ENCODE data around the gene NRN1L. TPM values are rescaled to one million over a fixed set of nuclear protein-coding genes. Genes with fewer than 3 reads are reported as not detected.
A peak's percentile ranks its signal among the peaks of the same experiment; 100 is the strongest.
"Not testable (repeated sequence)": the region's sequence is repeated elsewhere in the genome, so short reads cannot be mapped to it uniquely, and the experiment has no call there.

NRN1L gene
- total RNA-seq, 4 donors from 2014 or later = 2.1 TPM; not detected in 3

GRCh38 chr16:67860589-67861398 is 23.9 kb upstream of the NRN1L start:
- Histone ChIP-seq H3K4me3 (no peak overlapping the region), H3K27me3 (no peaks in the 10 kb centered on the region), H3K4me1 (peaks cover 6 to 10% of the 10 kb centered on the region in 2 donors), H3K27ac (no peak overlapping the region), H3K9me3 (no peaks in the 10 kb centered on the region), H3K36me3 (no peaks in the 10 kb centered on the region)
- no peak for DNase-seq
- no peak for TF ChIP-seq CTCF (IDR thresholded peaks at IDR 0.05)
- TF ChIP-seq POLR2A (IDR thresholded peaks at IDR 0.05) = no peak
- intact Hi-C loops (cut with DNase I; ENCODE audit: low total_unique reads) = no loop called here

- H3K9me3 ChIP-seq = no peaks in the 10 kb centered on the region
- no peaks in the 10 kb centered on the region for H3K36me3 ChIP-seq
- H3K27me3 ChIP-seq = no peaks in the 10 kb centered on the region
- DNase-seq = no peak
- peak overlapping the region in 1 of 2 donors; percentile 67 for H3K27ac ChIP-seq
- TF ChIP-seq POLR2A (IDR thresholded peaks at IDR 0.05) (no peak), CTCF (IDR thresholded peaks at IDR 0.05) (no peak)
- H3K4me3 ChIP-seq = no peak overlapping the region
- intact Hi-C loops (cut with DNase I; ENCODE audit: low total_unique reads) = no loop called here
- peaks cover 6 to 7% of the 10 kb centered on the region in 2 donors for H3K4me1 ChIP-seq
Observed at GRCh38 chr16:67861877-67862276, 22.8 kb upstream of the NRN1L start.

- intact Hi-C loops (cut with DNase I; ENCODE audit: low total_unique reads) = no loop called here
- peak overlapping the region; percentile 67 to 86 for H3K27ac ChIP-seq
- no peaks in the 10 kb centered on the region for H3K9me3 ChIP-seq
- no peaks in the 10 kb centered on the region for H3K36me3 ChIP-seq
- H3K4me3 ChIP-seq = no peak overlapping the region
- TF ChIP-seq CTCF (IDR thresholded peaks at IDR 0.05) (no peak), POLR2A (IDR thresholded peaks at IDR 0.05) (no peak)
- no peaks in the 10 kb centered on the region for H3K4me1 ChIP-seq
- peak; percentile 61 for DNase-seq
- no peaks in the 10 kb centered on the region for H3K27me3 ChIP-seq
Observed at GRCh38 chr16:67862623-67863583, 21.8 kb upstream of the NRN1L start.

- DNase-seq; H3K9me3 ChIP-seq; H3K4me3 ChIP-seq; H3K4me1 ChIP-seq; intact Hi-C loops (cut with DNase I; ENCODE audit: low total_unique reads); H3K27me3 ChIP-seq; H3K36me3 ChIP-seq: not testable (repeated sequence)
- H3K27ac ChIP-seq = peak overlapping the region; percentile 67 to 86
Observed at GRCh38 chr16:67864044-67864443, 20.6 kb upstream of the NRN1L start.

- DNase-seq = no peak
- intact Hi-C loops (cut with DNase I; ENCODE audit: low total_unique reads) = no loop called here
Observed at GRCh38 chr16:67864594-67864993, 20.1 kb upstream of the NRN1L start.

More at GRCh38 chr16:67864594-67864993, 20.1 kb upstream of the NRN1L start:
- Histone ChIP-seq H3K4me3 (no peak overlapping the region), H3K9me3 (no peaks in the 10 kb centered on the region), H3K4me1 (no peaks in the 10 kb centered on the region), H3K27ac (no peak overlapping the region), H3K27me3 (no peaks in the 10 kb centered on the region), H3K36me3 (no peaks in the 10 kb centered on the region)
- TF ChIP-seq CTCF (IDR thresholded peaks at IDR 0.05) (no peak), POLR2A (IDR thresholded peaks at IDR 0.05) (no peak)
